ENCODE results near the gene PZP. TPM values are rescaled to one million over a fixed set of nuclear protein-coding genes. Genes with fewer than 3 reads are reported as not detected.
"Not testable (repeated sequence)": the region's sequence is repeated elsewhere in the genome, so short reads cannot be mapped to it uniquely, and the experiment has no call there.

PZP gene
- total RNA-seq, result not detected

DNA sequence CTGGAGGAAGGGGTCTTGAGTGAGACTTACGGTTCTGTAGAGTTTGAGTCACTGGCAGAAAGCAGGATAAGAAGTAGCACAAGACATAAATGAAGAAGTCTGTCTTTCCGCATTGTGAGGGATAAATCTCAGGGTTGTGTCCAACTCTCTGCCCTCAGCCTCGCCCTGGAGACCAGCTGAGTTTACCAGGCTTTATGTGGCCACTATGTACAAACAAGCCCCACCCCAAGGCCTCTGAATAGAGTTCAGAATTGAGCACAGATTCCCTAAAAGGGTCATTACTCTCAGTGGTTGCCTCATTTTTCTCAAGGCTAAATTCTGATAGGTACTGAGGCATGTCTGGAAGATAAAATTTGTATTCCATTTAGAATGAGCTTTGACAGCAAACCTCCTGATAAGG is at the start of gene PZP:
Gene PZP, minus strand, starts transcription at position 167 of the 400 bp plus-strand sequence. Its CDS starts 54 bp downstream, at position 113.
- DNase-seq (no peak), ATAC-seq (no peak)
- 95% methylated on average over 3 of the region's 3 CpGs for WGBS, 2 donors
- H3K27me3 ChIP-seq, result no peaks in the 10 kb centered on the region
- no peaks in the 10 kb centered on the region for H3K36me3 ChIP-seq (replicated peaks in 1 of 2; ENCODE audit: insufficient read depth in 1 of 2, low read depth in 2 of 2)
- TF ChIP-seq, protein P1, sequence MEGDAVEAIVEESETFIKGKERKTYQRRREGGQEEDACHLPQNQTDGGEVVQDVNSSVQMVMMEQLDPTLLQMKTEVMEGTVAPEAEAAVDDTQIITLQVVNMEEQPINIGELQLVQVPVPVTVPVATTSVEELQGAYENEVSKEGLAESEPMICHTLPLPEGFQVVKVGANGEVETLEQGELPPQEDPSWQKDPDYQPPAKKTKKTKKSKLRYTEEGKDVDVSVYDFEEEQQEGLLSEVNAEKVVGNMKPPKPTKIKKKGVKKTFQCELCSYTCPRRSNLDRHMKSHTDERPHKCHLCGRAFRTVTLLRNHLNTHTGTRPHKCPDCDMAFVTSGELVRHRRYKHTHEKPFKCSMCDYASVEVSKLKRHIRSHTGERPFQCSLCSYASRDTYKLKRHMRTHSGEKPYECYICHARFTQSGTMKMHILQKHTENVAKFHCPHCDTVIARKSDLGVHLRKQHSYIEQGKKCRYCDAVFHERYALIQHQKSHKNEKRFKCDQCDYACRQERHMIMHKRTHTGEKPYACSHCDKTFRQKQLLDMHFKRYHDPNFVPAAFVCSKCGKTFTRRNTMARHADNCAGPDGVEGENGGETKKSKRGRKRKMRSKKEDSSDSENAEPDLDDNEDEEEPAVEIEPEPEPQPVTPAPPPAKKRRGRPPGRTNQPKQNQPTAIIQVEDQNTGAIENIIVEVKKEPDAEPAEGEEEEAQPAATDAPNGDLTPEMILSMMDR (IDR thresholded peaks at IDR 0.05), result no peak
- no peak for TF ChIP-seq POLR2A (IDR thresholded peaks at IDR 0.05)
- intact Hi-C loops (cut with DNase I), result no loop called here
- peaks cover 0 to 3% (median 0%) of the 10 kb centered on the region in 3 donors for H3K9me3 ChIP-seq
- H3K4me3 ChIP-seq, result no peak within 1 kb of the TSS
- H3K4me1 ChIP-seq, result no peaks in the 10 kb centered on the region
- no peak within 1 kb of the TSS for H3K27ac ChIP-seq

DNA sequence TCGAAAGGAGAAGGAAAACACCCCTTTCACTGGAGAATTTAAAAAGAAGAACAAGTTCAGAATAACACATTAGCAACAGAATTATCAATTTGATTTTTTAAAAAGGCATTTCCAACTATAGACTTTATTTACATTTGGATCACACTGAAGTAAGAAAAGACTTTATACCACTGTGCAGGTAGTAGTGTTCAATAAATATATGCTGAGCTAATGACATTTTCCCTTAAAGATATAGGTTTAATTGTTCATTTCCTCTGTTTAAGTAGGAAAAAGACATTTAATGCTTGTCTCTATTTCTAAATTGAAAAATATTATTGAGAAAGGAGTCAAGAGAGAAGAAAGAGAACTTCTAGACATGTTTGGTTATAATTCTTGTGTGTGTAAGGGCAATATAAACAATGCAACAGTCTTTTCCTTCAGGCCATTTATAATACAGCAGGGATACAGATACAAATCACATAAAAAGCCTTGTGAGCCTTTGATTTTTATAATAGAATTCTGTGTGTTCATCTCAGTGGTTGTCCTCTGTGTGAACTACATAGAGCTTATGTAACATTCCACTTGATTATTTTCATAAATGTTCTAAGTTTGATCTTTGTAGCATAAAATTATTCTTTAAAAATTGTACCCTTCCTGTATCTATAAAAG is 48.7 kb upstream of the PZP start:
- Histone ChIP-seq H3K27ac (no peak overlapping the region), H3K27me3 (no peaks in the 10 kb centered on the region), H3K9me3 (peaks cover 0 to 2% (median 0%) of the 10 kb centered on the region in 3 donors), H3K4me1 (no peaks in the 10 kb centered on the region), H3K4me3 (no peak overlapping the region), H3K36me3 (replicated peaks in 1 of 2; ENCODE audit: insufficient read depth in 1 of 2, low read depth in 2 of 2) (no peaks in the 10 kb centered on the region)
- ATAC-seq, result no peak
- intact Hi-C loops (cut with DNase I), result no loop called here
- 73 to 76% methylated on average over 1 of the region's 1 CpG for WGBS, 2 donors
- no peak for DNase-seq
- TF ChIP-seq, protein P1 (IDR thresholded peaks at IDR 0.05), result no peak
- no peak for TF ChIP-seq POLR2A (IDR thresholded peaks at IDR 0.05)

DNA sequence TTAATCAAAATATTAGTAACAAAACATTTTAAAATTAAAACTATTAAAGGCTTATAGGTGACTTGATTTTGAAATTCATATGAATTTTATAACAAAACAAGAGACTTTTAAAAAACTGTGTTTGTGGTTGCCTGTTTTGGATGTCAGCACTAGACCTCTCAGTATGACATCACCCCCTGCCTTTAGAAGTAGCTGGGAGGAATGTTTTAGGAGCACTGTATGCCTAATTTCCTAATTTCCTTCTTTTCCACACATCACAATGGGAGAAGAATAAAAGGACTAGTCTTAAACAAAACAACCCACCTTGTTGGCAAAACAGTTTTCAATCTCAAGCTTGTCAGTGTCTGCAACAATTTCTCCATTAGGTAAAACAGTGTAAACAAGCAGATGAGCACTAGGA is 48.1 kb upstream of the PZP start:
- intact Hi-C loops (cut with DNase I), result no loop called here
- no peaks in the 10 kb centered on the region for H3K36me3 ChIP-seq (replicated peaks in 1 of 2; ENCODE audit: insufficient read depth in 1 of 2, low read depth in 2 of 2)
- TF ChIP-seq, protein P1 (IDR thresholded peaks at IDR 0.05), result no peak
- no peak for TF ChIP-seq POLR2A (IDR thresholded peaks at IDR 0.05)
- H3K27ac ChIP-seq, result no peak overlapping the region
- no peaks in the 10 kb centered on the region for H3K4me1 ChIP-seq
- peaks cover 0 to 2% (median 0%) of the 10 kb centered on the region in 3 donors for H3K9me3 ChIP-seq
- no peak for DNase-seq
- no peak overlapping the region for H3K4me3 ChIP-seq
- no peaks in the 10 kb centered on the region for H3K27me3 ChIP-seq
- no peak for ATAC-seq

DNA sequence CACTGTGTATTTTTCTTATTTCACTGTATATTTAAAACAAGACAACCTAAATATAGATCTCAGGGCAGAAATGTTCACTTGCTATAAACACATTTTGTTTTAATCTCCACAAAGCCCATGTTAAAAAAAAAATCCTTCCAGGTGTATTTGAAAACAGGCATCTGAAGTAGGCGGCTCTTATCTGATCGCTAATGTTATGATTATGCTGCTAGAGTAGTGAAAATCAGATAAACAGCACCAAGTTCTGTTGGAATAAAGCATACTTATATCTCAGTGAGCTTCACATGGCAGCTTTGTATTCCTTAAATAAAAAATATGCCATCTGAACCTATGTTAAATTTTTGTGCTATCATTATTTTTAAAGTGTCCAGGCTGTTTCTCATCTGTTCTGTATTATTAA is 47.6 kb upstream of the PZP start:
- H3K4me1 ChIP-seq, result no peaks in the 10 kb centered on the region
- no peak for ATAC-seq
- no peaks in the 10 kb centered on the region for H3K27me3 ChIP-seq
- peaks cover 0 to 2% (median 0%) of the 10 kb centered on the region in 3 donors for H3K9me3 ChIP-seq
- no peak for DNase-seq
- H3K27ac ChIP-seq, result no peak overlapping the region
- 29 to 40% methylated on average over 2 of the region's 2 CpGs for WGBS, 2 donors
- intact Hi-C loops (cut with DNase I), result no loop called here
- no peaks in the 10 kb centered on the region for H3K36me3 ChIP-seq (replicated peaks in 1 of 2; ENCODE audit: insufficient read depth in 1 of 2, low read depth in 2 of 2)
- TF ChIP-seq POLR2A (IDR thresholded peaks at IDR 0.05), result no peak
- TF ChIP-seq, protein P1 (IDR thresholded peaks at IDR 0.05), result no peak
- no peak overlapping the region for H3K4me3 ChIP-seq

DNA sequence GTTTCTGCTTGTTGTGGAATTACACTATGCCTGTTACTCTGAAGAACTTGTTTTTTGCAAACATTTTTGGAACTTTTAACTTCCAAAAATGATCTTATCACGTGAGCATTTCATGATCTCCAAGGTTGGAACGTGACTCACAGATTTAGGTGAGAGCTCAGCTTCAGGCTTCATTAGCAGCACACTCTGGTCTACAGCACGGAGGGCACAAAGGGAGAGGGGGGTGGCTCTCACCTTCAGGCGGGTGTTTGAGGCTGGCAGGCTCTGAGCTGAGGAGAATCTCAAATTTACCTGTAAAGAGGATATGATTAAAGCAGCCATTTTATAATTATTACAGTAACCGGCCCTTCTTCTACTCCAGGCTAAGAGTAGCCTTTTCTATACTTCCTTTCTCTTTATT is 45.3 kb upstream of the PZP start:
- intact Hi-C loops (cut with DNase I), result no loop called here
- H3K36me3 ChIP-seq (replicated peaks in 1 of 2; ENCODE audit: insufficient read depth in 1 of 2, low read depth in 2 of 2), result no peaks in the 10 kb centered on the region
- no peak overlapping the region for H3K4me3 ChIP-seq
- ATAC-seq (no peak), DNase-seq (no peak)
- H3K27me3 ChIP-seq, result no peaks in the 10 kb centered on the region
- H3K9me3 ChIP-seq, result peaks cover 0 to 2% (median 0%) of the 10 kb centered on the region in 3 donors
- 26 to 30% methylated on average over 5 of the region's 5 CpGs for WGBS, 2 donors
- no peak for TF ChIP-seq POLR2A (IDR thresholded peaks at IDR 0.05)
- TF ChIP-seq, protein P1 (IDR thresholded peaks at IDR 0.05), result no peak
- H3K4me1 ChIP-seq, result no peaks in the 10 kb centered on the region
- H3K27ac ChIP-seq, result no peak overlapping the region

DNA sequence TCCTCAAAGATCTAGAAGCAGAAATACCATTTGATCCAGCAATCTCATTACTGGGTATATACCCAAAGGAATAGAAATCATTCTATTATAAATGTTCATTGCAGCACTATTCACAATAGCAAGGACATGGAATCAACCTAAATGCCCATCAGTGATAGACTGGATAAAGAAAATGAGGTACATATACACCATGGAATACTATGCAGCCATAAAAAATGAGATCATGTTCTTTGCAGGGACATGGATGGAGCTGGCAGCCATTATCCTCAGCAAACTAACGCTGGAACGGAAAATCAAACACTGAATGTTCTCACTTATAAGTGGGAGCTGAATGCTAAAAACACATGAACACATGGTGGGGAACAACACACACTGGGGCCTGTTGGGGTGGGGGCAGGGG is 44.6 kb upstream of the PZP start:
- 70 to 75% methylated on average over 2 of the region's 2 CpGs for WGBS, 2 donors
- intact Hi-C loops (cut with DNase I), result not testable (repeated sequence)

More for the DNA sequence above, 44.6 kb upstream of the PZP start:
- H3K9me3 ChIP-seq; ATAC-seq; H3K27ac ChIP-seq; DNase-seq; H3K4me1 ChIP-seq; H3K27me3 ChIP-seq; H3K36me3 ChIP-seq (replicated peaks in 1 of 2; ENCODE audit: insufficient read depth in 1 of 2, low read depth in 2 of 2); H3K4me3 ChIP-seq: not testable (repeated sequence)

Data from body of pancreas (tissue), 4 donors.